Activated T-helper 17 cell treated with anti-CD3 and anti-CD28 coated beads, Interleukin-2, amount 50 U/mL, for 72 hours (primary cell): Measurements from ENCODE around the gene SERPINA4. TPM values are rescaled to one million over a fixed set of nuclear protein-coding genes. Genes with fewer than 3 reads are reported as not detected.

Source experiments
- ATAC-seq: fragments of 150-1000 bp; cut with Tn5 transposase; replicated peaks from 2 replicates; pipeline ENCODE4 v1.10.0; 2021; ENCODE audit warnings: mild to moderate bottlenecking, moderate library complexity
- H3K27ac Mint-ChIP-seq: one replicate; pipeline ENCODE4 v1.8.0; 2022; ENCODE audit warnings: mixed read lengths
- H3K27me3 Mint-ChIP-seq: one replicate; pipeline ENCODE4 v1.8.0; 2022; ENCODE audit warnings: mixed read lengths
- H3K36me3 Mint-ChIP-seq: one replicate; pipeline ENCODE4 v1.8.0; 2022; ENCODE audit warnings: low read depth, mild to moderate bottlenecking, mixed read lengths
- H3K4me1 Mint-ChIP-seq: one replicate; pipeline ENCODE4 v1.8.0; 2022; ENCODE audit warnings: mixed read lengths
- H3K4me3 Mint-ChIP-seq: one replicate; pipeline ENCODE4 v1.8.0; 2022; ENCODE audit warnings: mild to moderate bottlenecking, mixed read lengths
- H3K9me3 Mint-ChIP-seq: one replicate; pipeline ENCODE4 v1.8.0; 2022; ENCODE audit warnings: mixed read lengths
- total RNA-seq, 2 donors: library from RNA; stranded (reverse); gene quantifications; one replicate each; pipeline ENCODE4 v1.2.3, GENCODE V29; 2022

SERPINA4 gene
- total RNA-seq, 2 donors from 2014 or later, result not detected

DNA sequence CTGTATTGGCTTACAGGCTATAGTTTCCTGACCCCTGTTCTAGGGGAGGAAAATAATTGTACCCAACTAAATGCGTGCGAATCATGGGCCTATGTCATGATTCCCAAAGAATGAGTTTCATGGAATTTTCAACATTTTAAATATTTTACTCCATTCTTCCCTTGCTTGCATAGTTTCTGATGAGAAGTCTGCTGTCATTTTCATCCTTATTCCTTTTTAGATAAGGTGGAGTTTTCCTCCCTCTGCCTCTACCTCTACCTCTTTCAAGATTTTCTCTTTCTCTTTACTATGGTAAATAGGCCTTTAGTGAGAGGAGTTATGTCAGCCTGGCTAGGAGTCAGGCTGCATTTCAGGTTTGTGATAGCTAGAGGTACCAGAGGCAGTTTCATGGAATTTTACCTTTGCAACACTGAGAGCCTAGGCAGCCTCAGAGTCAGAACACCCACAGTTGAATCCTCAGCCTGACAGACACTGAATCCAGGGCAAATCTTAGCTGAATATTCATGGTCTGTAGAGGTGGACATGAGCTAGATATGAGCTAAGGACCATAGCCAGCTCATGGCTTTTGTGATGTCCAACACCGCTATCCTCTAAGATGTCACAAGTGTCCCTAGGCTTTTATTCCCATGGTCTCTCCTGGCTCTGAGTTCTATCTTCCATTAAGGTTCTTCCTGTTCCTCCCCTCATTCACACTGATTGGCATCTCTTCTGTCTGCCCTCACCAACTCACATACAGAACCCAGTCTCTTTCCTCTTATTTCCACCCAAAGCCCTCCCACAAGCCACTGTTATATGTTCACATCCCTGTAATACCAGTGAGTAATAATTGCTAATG lies 57.0 kb downstream of the SERPINA4 start:
- H3K4me3 Mint-ChIP-seq, result no peak overlapping the region
- H3K4me1 Mint-ChIP-seq, result no peaks in the 10 kb centered on the region
- peaks cover 10% of the 10 kb centered on the region for H3K27me3 Mint-ChIP-seq
- H3K9me3 Mint-ChIP-seq, result peaks cover 7% of the 10 kb centered on the region
- no peaks in the 10 kb centered on the region for H3K36me3 Mint-ChIP-seq
- no peak for ATAC-seq
- no peak overlapping the region for H3K27ac Mint-ChIP-seq

DNA sequence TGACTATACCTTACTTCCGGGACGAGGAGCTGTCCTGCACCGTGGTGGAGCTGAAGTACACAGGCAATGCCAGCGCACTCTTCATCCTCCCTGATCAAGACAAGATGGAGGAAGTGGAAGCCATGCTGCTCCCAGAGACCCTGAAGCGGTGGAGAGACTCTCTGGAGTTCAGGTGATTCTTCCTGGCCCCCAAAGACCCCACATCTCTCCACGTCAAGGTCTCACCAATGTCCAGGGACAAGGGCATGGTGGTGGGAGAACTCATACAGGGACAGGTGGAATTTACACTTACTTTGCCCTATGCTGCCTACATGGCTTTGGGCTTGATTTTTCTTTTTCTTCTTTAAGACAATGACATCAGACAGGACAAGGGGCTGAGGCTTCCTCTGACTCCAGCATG lies 58.1 kb downstream of the SERPINA4 start:
- H3K9me3 Mint-ChIP-seq, result peaks cover 7% of the 10 kb centered on the region
- H3K27ac Mint-ChIP-seq, result no peak overlapping the region
- H3K4me1 Mint-ChIP-seq, result no peaks in the 10 kb centered on the region
- H3K4me3 Mint-ChIP-seq, result no peak overlapping the region
- no peak for ATAC-seq
- H3K27me3 Mint-ChIP-seq, result peaks cover 10% of the 10 kb centered on the region
- no peaks in the 10 kb centered on the region for H3K36me3 Mint-ChIP-seq

Other genes starting within 250 kb of the SERPINA4 start
- gene SERPINA6, start 238.1 kb upstream of the SERPINA4 start, total RNA-seq, result under 1 TPM in 1 of 2 donors, not detected in 1; 0.61 TPM
- gene SERPINA2, start 194.7 kb upstream of the SERPINA4 start, total RNA-seq, result under 1 TPM in 1 of 2 donors, not detected in 1; 0.29 TPM
- 100 to 1,000 TPM in 1 of 2 donors, 1 to 10 TPM in 1; 1.3 to 160 TPM for gene SERPINA1, start 172.8 kb upstream of the SERPINA4 start, total RNA-seq
- gene SERPINA11, start 108.6 kb upstream of the SERPINA4 start, total RNA-seq, result not detected
- not detected for gene SERPINA9, start 85.2 kb upstream of the SERPINA4 start, total RNA-seq
- not detected for gene SERPINA12, start 52.0 kb upstream of the SERPINA4 start, total RNA-seq
- gene SERPINA5, start 20.0 kb downstream of the SERPINA4 start, total RNA-seq, result not detected
- gene SERPINA3, start 50.9 kb downstream of the SERPINA4 start, total RNA-seq, result not detected
- gene GSC, start 208.7 kb downstream of the SERPINA4 start, total RNA-seq, result not detected